ENCODE measurements around the gene CPB2.

CPB2 gene

DNA sequence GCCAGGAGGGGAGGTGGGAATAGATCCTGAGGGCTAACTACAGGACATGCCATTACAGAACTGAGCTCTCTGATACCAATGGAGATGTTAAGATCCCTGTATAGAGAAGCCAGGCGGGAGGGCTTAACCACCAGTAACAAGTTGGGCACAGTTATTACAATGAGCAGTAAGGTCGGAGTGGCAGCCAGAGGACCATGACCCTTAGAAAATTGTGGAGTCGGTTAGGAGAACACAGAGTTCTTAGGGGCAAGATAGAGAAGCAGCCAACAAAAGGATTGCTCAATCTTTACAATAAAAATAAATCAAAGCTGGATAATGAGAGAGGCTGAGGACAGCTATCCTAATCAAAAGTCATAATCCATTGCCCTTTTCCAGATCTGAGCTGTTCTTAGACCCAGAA is 10.4 kb downstream of the CPB2 start:
- DNase-seq: no peak

DNA sequence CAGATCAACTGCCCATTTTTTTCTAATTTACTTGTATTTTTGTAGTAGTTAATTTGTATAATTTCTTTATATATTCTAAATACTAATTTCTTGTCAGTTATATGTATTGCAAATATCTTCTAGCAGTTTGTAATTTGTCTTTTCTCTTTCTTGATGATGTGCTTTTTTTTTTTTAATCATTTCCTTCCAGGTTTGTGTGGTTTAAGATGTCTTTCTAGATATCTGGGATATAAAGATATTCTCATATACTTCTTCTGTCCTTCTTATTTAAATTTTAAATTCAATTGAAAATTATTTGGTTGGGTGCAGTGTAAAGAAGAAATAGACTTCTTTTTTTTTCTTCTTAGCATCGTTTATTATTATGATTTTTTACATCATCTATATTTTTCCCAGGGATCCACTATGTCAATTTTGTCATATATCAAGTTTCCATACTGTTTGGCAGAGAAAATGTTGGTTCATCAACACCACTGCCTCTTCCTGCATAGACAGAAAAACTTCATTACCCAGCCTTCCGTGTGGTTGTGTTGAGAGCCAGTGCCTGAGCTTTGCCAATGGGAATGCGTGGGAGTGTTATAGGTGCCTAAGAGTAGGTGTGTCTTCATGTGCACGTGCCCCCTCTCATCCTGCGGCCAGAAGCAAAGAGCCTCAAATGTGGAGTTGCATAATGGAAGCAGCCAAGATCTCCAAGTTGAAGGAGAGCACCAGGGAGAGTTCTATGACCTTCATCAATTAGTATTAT is 15.8 kb downstream of the CPB2 start:
- no peak for DNase-seq

DNA sequence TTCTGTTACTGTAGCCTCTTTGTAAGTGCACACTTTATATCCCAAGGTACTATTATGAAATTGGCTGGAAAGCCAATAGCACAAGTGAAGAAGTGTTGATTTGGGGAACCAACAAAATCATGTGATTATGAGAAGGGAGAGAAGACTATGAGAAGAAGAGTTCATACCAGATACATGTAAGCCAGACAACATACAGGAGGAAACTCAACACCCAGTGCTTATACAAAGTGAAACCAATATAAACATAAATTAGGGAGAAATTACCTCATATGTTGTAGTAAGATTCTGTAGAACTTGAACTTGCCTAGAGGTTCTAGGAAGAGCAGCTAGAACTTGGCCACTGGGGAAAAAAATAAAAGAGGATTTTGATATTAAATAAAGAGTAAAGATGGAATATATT is 17.4 kb downstream of the CPB2 start:
- no peak for DNase-seq

DNA sequence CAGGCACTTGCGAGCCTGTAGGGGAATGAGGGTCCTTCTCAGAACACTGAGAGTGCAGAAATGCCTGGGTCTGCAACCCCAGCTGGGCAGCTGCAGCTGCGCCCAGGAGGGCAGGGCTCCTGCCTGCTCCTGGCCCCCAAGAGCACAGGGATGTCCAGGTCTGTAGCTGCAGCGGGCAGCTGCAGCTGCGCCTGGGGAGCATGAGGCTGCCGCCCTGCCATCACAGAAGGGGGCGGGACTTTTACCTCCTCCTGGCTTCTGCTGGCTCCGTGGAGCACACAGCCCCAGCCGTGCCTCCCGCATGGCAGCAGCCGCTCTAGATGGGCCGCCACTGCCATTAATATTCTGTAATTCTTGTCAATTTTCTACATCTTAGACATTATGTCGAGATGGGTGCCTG is 17.8 kb downstream of the CPB2 start:
- DNase-seq: no peak

DNA sequence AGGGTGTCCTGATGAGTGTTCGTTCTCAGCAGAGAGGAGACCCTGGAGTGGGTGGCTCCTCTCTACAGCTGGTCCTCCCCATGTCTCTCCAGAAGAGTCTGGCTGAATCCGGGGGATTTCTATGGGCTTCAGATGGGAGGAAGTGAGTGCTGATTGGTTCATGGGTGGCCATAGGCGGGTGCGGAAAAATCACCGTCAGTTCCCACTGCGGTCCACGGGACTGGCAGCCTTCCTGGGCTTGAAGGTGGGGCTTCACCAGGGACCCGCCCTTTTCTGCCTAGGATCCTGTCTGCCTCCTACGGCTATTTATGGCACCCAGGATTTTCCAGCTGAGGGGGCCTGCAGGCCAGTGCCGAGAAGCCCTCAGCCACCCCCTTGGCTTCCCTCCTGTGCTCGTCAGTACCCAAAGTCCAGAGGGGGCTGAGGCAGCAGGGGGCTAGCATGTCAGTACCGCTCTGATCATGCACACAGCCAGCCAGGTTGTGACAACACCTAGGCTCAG is 18.4 kb downstream of the CPB2 start:
- no peak for DNase-seq

DNA sequence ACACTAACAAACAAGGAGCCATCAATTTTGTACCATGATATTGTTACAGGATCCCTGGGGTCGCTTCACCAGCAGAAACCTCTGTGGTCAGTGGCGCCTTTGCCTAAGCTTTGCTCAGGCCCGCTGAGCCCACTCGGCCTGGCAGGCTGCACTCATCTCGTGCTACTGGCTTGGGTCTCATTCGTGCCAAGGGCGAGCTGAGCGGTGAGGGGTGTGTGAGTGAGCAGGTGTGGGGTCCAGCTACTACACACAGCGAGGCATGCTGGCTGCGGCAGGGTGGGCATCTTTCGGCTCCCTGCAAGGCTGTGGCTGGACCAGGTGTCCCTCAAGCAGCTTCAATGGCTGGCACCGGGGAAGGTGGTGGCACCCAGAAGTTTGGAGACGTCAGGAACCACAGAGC is 19.1 kb downstream of the CPB2 start:
- DNase-seq: no peak

DNA sequence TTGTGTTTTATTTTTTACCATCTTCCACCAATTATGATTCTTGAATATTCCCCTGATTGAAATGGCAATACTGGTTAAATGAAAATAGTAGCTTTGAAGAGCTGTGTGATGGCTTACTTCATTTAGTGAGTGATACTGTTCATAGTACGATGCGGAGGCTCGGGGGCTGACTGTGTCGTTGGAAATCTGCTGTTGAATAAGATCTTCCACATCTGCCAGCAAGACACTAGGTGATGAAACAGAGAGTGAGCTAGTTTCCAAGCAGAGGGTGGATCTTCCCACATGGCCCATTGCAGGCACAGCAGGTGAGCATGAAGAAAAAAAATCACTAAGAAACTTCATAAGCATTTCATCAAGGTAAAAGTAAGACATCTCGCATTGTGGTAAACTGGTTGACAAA is 22.5 kb downstream of the CPB2 start:
- DNase-seq: no peak

DNA sequence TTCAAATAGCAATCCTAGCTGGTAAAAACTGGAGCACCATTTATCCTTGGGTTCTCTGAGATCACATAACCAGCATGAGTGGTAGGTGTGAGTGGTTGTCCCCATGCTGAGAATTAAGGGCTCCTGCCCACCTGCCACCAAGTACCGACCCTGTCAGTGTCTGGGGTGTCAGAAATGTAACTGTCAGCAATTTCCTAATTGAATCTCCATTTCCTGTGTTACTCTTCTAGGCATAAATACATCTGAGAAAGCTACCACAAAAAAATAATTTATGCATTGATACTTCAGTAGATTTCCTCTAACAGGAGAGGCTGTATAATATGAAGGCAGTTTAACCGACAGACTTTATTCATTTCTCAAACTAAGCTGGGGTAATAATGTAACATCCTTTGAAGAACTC is 25.1 kb downstream of the CPB2 start:
- no peak for DNase-seq

DNA sequence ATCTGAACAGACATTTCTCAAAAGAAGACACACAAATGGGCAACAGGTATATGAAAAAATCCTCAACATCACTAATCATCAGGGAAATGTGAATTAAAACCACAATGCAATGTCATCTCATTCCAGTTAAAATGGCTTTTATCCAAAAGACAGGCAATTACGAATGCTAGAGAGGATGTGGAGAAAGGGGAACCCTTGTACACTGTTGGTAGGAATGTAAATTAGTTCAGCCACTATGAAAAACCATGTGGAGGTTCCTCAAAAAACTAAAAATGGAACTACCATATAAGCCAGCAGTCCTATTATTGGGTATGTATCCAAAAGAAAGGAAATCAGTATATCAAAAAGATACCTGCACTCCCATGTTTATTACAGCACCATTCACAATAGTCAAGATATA is 27.6 kb downstream of the CPB2 start:
- DNase-seq: no peak

DNA sequence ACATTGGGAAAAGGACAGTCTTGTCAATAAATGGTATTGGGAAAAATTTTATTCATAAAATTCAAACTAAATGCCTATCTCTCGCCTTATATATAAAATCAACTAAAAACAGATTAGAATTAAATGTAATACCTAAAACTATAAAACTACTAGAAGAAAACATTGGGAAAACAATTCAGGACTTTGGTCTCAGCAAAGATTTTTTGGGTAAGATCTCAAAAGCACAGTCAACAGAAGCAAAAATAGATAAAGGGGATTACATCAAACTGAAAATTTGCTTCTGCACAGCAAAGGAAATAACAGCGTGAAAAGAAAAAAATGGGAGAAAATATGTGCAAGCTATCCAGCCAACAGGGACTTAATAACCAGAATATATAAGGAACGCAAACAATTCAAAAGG is 28.0 kb downstream of the CPB2 start:
- DNase-seq: no peak

DNA sequence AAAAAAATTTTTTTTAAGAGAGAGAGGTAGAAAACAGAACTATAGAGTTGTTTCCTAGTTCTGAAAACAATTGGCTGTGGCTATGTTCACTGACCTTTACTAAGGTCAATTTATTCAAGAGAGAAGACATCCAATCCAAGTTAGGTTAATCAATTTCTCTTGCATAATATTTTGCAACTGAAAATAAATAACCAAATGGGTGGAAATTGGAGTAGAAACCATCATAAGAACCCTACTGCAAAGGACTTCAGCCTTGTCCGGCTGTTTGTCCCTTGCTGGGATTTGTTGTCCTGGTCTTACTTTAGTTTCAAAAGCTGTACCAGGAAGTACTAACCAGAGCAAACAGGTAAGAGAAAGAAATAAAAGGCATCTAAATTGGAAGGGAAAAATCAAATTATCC is 29.0 kb downstream of the CPB2 start:
- no peak for DNase-seq

DNA sequence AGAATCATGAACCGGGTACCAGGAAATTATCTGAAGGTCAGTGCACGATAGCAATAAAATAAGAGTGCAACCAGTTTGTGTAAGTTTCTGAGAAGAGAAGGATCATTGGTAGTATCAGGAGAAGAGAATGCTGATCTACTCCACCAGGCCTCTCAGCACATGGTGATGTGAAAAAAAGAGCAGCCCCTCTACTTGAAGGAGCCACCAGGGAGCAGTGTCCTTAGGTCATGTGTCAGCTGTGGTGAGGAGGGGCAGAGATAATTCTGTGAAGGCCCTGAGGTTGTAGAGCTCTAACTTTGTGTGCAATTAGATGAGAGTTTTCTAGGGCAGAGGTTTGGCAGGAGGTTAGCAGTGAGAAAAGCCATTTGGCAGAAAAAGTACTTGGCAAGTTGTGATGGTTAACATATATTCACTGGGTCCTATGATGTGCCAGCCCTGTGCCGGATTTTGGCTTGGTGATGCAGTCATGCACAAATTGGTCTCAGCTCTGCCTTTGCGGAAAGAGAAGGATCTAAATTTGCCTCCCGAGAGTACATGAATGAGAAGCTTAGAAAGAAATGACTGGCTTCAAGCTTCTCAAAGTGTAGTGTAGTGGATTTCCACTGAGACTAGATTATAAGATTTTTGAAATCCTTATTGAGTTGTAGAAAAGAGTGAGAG is 33.1 kb downstream of the CPB2 start:
- DNase-seq: no peak

DNA sequence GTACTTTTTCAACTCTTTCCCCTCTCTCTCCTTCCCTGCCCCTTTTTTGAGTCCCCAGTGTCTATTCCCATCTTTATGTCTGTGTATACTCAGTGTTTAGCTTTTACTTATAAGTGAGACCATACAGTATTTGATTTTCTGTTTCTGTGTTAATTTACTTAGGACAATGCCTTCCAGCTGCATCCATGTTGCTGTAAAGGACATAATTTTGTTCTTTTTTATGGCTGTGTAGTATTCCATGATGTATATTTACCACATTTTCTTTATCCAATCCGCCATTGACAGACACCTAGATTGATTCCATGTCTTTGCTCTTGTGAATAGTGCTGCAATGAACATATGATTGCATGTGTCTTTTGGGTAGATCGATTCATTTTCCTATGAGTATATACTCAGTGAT is 41.5 kb downstream of the CPB2 start:
- no peak for DNase-seq

DNA sequence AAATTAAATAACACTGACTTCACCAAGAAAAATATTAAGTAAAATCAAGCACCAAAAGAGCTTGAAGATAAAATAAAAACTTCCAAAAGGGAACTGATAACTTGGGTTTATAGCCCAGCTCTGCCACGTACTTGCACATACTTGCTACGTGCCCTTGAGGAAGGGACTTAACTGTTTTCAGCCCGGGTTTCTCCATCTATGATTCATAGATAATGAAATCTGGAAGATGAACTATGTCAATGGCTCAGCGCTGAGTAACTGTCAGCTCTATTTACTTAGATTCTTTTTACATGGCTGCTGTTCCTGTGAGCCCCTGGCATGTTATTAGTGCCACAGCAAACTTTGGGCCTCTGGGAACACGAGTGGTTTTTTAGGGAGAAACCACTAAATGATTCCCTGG is 42.6 kb downstream of the CPB2 start:
- DNase-seq: no peak

DNA sequence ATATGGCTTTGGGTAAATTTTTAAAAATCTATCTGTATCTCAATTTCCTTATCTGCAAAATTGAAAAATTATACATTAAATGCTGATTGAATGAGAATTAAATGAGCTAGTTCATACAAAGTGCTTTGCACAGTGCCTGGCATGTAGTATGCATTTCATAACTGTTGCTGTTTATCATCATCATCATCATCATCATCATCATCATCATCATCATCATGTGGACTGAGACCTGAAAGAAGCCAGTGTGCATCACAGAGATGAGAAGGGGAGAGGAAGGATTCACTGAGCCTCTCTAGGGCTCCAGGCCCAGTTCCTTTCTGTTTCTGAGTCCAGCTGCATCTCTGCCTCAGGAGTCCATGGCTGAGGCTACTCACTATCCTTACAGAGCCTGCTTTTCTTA is 45.4 kb downstream of the CPB2 start:
- DNase-seq: no peak

DNA sequence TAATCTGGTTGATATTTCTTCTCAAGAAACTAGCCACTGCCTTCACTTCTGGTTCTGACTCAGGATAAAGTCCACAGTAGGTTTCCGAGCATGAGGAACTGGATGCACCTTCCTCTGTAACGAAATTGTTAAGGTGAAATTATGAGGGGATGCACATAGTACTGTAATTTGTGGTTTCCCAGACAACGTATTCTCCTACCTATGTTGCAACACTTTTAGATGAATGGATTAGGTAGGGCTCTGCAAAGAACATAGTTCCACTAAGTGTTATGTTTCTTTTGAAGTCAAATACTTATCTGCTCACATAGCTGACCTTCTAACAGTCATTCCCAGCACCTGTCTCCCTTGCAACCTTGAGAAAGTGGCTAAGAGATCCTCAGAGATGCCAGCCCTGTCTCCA is 46.6 kb downstream of the CPB2 start:
- no peak for DNase-seq

DNA sequence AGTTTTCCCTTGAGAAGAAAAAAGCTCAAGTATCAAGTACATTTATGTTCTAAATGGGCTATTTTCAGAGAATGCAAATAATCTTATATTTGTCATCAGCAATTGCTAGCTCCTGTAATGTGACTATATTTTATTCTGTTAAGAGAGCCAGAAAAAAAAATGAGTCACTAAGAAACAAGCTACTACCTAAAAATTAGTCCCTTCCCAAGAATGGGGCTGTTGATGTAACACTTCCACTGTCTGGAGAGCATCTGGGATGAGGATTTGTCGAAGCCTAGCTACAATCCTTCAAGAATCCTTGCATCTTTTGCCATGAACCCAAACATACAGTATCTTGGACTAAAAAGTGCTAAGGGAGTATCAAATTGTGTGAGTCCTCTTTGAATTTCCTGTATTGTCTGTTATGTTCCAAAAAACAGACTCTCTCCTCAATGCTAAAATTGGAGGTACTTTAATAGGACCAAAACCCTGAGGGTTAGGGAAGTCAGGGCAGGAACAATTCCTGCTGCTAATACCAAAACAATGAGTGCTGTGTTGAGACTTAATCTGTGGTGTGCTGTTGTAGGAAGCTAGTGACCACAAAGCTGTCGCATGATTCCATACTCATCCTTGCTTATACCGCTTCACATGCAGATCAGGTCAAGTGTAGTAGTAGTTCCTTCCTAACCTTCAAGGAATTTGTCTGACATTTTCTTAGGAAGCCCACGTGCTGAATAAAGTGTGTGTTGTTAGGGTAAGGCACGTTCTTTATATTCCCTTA is 47.4 kb downstream of the CPB2 start:
- no peak for DNase-seq

DNA sequence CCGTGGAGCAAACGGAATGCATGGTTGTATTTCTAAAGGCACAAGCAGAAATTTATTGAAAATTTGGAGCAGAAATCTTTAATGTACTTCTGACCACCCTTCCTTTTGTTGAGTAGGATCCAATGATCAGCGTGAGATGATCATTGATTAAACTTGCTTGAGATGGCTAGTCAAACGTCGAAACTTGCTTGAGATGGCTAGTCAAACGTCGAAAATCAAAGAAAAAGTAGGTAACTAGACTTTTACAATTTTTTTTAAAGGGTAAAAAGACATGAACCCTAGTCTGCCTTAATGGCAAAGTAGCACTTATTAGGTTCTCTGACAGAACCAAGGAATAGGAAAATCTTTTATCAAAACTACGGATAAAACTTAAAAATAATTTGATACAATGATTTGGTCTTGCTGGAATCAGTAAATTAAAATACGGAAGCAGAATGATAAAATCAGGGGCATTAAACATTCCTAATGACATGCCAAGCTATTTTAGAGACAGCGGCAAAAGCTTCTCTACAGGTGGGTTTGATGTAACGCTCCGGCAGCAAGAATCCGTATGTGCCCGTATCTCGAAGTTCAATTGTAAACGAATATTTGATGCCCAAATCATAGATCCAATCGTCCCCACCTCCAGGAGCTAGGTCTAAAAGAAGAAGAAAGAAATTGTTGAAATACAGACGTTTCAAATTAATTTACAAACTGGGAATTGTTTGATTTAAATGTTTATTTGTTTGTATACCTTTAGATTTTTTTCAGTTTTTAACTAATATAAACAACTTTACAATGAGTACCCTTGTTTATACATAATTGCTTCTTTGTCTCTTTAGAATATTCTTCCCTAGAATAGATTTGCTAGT is 51.4 kb downstream of the CPB2 start:
- no peak for DNase-seq

DNA sequence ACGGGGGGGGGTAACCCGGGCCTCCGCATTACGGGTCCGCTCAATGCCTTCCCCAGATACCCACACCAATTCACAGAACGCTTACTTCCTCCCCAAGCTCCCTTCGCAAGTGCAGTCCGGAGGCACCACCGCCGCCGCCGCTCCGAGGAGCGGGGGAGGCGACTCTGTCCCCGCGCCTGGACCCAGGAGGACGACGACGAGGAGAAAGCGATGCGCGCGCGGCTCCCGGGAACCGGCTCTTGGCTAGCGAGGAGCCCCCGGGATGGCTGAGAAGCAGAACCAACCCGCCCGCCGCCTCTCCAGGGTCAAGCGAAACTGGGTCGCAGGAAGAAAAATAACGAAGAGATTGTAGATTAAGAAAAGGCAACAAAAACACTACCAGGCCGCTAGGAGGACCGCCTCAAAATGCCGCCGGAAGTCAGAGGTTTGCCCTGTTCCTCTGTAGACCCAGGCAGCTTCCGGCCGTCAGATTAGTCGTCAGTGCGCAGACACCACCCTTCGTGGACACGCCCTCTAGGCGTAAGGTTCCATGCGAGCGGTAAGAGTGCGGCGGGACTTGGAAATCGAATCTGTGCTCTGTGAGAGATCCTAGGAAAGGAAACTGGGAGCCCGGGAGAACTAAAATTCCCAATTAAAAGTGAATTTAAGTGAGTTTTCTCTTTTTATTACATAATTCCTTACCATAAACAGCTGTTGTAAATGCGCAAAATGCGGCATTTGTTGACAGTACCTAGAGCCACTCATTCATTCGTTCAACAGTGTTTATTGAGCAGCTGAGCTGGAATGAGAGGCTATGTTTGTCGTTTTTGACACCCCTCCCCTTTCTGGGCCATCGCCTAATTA is 52.3 kb downstream of the CPB2 start, which contains the start of gene ZC3H13:
ZC3H13 (minus strand) TSS at position 428 of the 843 bp plus-strand sequence. CDS start 7,239 bp downstream, outside the sequence.
- DNase-seq: peak; percentile 71

DNA sequence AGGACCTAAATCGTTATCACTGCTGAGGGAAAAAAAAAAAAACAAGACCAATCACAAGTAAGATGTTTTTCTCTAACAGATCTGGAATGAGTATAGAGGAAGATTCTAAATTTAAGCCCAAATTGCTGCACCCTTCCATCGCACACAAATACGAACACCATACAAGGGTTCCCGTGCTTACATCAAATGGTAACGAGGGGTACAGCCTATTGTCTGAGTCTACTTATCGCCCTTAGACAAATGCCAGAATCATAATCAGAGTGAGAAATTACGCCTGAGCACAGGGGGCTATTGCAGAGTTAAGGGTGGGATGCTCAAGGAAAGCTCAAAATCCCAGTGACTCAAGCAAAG is 52.9 kb downstream of the CPB2 start:
- no peak for DNase-seq

DNA sequence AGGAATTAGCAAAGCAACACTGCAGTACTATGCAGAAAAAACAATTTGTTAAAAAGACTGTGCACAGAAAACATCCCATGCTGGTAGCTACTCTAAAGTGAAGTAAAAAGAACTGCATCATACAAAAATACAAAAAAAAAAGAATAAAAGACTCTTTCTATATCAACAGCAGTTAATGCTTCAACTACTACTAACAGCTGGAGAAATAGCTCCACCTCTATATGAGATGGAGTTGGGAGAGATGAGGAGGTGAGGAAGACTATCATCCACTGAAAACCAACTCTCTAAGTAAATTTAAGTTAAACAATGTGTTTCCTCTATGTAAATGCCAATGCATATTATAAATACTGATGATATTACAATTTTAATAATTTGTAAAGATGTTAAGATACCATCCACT is 54.1 kb downstream of the CPB2 start:
- no peak for DNase-seq

DNA sequence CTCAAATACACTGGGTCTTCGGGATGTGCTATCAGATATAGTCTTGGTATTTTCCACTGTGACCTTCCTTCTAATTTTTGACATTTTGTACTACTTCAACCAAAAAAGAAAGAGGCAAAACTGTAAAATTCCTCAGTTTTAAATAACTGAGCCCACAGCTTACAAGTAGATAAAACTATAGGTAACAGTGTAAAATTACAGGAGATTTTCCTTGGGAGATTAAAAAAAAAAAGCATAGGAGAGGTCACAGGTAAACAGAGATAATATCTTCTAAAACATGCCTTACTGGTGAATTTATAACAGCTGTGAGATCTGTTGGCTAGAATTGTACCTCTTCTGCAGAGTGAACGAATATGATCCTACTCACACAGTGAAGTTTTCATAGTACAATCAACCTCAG is 59.4 kb downstream of the CPB2 start:
- DNase-seq: no peak

Data from NCI-H2107 (cell line).